PC-3 (cell line): ENCODE measurements around the gene EZH1. TPM values are rescaled to one million over a fixed set of nuclear protein-coding genes. Genes with fewer than 3 reads are reported as not detected.

Source experiments
- ATAC-seq: fragments of 200-7000 bp; cut with Tn5 transposase; 2 replicates; pipeline ENCODE4 v1.9.1; 2020; ENCODE audit warnings: mild to moderate bottlenecking, moderate library complexity
- BruUV-seq: library from RNA; stranded (reverse); fragments of 400-500 nt; replicated peaks from 2 replicates; lab custom pipeline; 2021; lab: Mats Ljungman, UMichigan
- CTCF ChIA-PET: fragments of 300-600 bp; sonication (Branson Sonifier 250); formaldehyde crosslinking; loops from one replicate; lab custom pipeline; 2022; ENCODE audit warnings: antibody characterized with exemption; lab: Charles Lee
- POLR2A ChIA-PET: fragments of 300-600 bp; sonication (Branson Sonifier 250); formaldehyde crosslinking; loops from one replicate; lab custom pipeline; 2022; ENCODE audit warnings: antibody characterized with exemption; ENCODE audit not compliant: unreplicated experiment; lab: Charles Lee
- DNase-seq: peaks from one replicate; pipeline ENCODE4 v3.0.0-alpha.2; 2015
- H2AFZ ChIP-seq: fragments of 300-600 bp; sonication (generic); 2 replicates; pipeline ENCODE4 v1.6.0; 2016; ENCODE audit warnings: antibody characterized with exemption, low read length
- H3F3A ChIP-seq: fragments of 300-600 bp; sonication (generic); one replicate; pipeline ENCODE4 v1.6.0; 2017; ENCODE audit warnings: antibody characterized with exemption, low read length, control low read depth, mild to moderate bottlenecking; ENCODE audit not compliant: unreplicated experiment
- H3K27ac ChIP-seq: fragments of 300-600 bp; sonication (generic); 2 replicates; pipeline ENCODE4 v1.5.1; 2016; ENCODE audit warnings: mild to moderate bottlenecking, low read length
- H3K27me3 ChIP-seq: fragments of 300-600 bp; sonication (generic); 2 replicates; pipeline ENCODE4 v1.6.1; 2016; ENCODE audit warnings: low read length, mixed read lengths
- H3K36me3 ChIP-seq: fragments of 300-600 bp; sonication (generic); 2 replicates; pipeline ENCODE4 v1.6.1; 2016; ENCODE audit warnings: low read depth, mixed run types, low read length, mixed read lengths
- H3K4me1 ChIP-seq: fragments of 300-600 bp; sonication (generic); 2 replicates; pipeline ENCODE4 v1.5.1; 2016; ENCODE audit warnings: low read length; ENCODE audit not compliant: insufficient read depth
- H3K4me2 ChIP-seq: fragments of 300-600 bp; sonication (generic); 2 replicates; pipeline ENCODE4 v1.6.0; 2016; ENCODE audit warnings: low read length
- H3K4me3 ChIP-seq: fragments of 300-600 bp; sonication (generic); 2 replicates; pipeline ENCODE4 v1.5.1; 2016; ENCODE audit warnings: mild to moderate bottlenecking, low read length, mixed read lengths
- H3K79me2 ChIP-seq: fragments of 300-600 bp; sonication (generic); 2 replicates; pipeline ENCODE4 v1.6.1; 2017; ENCODE audit warnings: low read length, mixed read lengths
- H3K9ac ChIP-seq: fragments of 300-600 bp; sonication (generic); 2 replicates; pipeline ENCODE4 v1.6.0; 2016; ENCODE audit warnings: mild to moderate bottlenecking, low read length
- H3K9me2 ChIP-seq: fragments of 300-600 bp; sonication (generic); replicated peaks from 2 replicates; pipeline ENCODE4 v1.6.1; 2016; ENCODE audit warnings: mixed run types, low read length, mixed read lengths
- H3K9me3 ChIP-seq: fragments of 300-600 bp; sonication (generic); 2 replicates; pipeline ENCODE4 v1.6.1; 2016; ENCODE audit warnings: low read length, mixed read lengths
- H4K20me1 ChIP-seq: fragments of 300-600 bp; sonication (generic); 2 replicates; pipeline ENCODE4 v1.6.1; 2016; ENCODE audit warnings: low read length, mixed read lengths
- CTCF ChIP-seq: fragments of 300-600 bp; sonication (generic); conservative IDR thresholded peaks from 2 replicates; pipeline ENCODE4 v1.5.1; 2017; ENCODE audit warnings: antibody characterized with exemption, low read depth, mild to moderate bottlenecking, low read length
- EZH2 ChIP-seq: fragments of 300-600 bp; sonication (generic); IDR thresholded peaks from one replicate; pipeline ENCODE4 v1.6.1; 2017; ENCODE audit warnings: antibody characterized with exemption, mild to moderate bottlenecking, low read length; ENCODE audit not compliant: unreplicated experiment
- EZH2phosphoT487 ChIP-seq: fragments of 300-600 bp; sonication (generic); IDR thresholded peaks from 2 replicates; pipeline ENCODE4 v1.6.1; 2018; ENCODE audit warnings: mild to moderate bottlenecking, antibody characterized with exemption, low read length, borderline replicate concordance
- intact Hi-C: fragments of 100-400 bp; cut with micrococcal nuclease; formaldehyde crosslinking; loops from 2 replicates; pipeline ENCODE4 v1.9.0; 2023
- total RNA-seq: library from RNA; depleted of rRNA; stranded (reverse); fragments of >200 nt; gene quantifications from 2 replicates; pipeline ENCODE4 v1.2.3, GENCODE V29; 2014

EZH1 gene
- total RNA-seq, 1 experiment from 2014 or later, result 5.8 TPM

GRCh38 chr17:42677921-42678781 is 66.7 kb downstream of the EZH1 start:
- peak; percentile 16 for ATAC-seq
- Histone ChIP-seq H3K79me2 (peaks cover 26% of the 10 kb centered on the region), H3K9me2 (no peaks in the 10 kb centered on the region), H3K4me3 (peak overlapping the region; percentile 63), H3K9ac (peak overlapping the region; percentile 79), H2AFZ (peak overlapping the region; percentile 68), H3F3A (peaks cover 6% of the 10 kb centered on the region), H3K27ac (peak overlapping the region; percentile 89), H3K4me1 (peaks cover 44% of the 10 kb centered on the region), H3K27me3 (no peaks in the 10 kb centered on the region), H3K36me3 (no peaks in the 10 kb centered on the region), H4K20me1 (0 out of 2 replicates have a peak, but pooled peaks cover 4% of the 10 kb centered on the region), H3K9me3 (no peaks in the 10 kb centered on the region), H3K4me2 (peak overlapping the region; percentile 96)
- ChIA-PET CTCF (interaction anchor here (0.5 to 0.7 kb wide), 2 partner anchors 17 to 100 kb away, joined by 3 to 4 read pairs; partner anchors contain the start of gene PSMC3IP), POLR2A (interaction anchor here (1.0 kb wide), 1 partner anchor 12 kb away, joined by 3 read pairs; no protein-coding TSS in a partner anchor)
- no peak for TF ChIP-seq CTCF
- TSS peak; percentile 96 for BruUV-seq
- DNase-seq, result peak; percentile 80
- intact Hi-C loops, result loop anchor here (2.0 to 5.0 kb wide), 3 partner anchors 53 to 101 kb away; partner anchors contain the start of genes PSMC3IP, RETREG3 and TUBG1

- BruUV-seq, result no TSS peak
- Histone ChIP-seq H3F3A (peaks cover 6% of the 10 kb centered on the region), H3K36me3 (no peaks in the 10 kb centered on the region), H3K9me3 (no peaks in the 10 kb centered on the region), H3K27me3 (no peaks in the 10 kb centered on the region), H3K27ac (peak overlapping the region; percentile 89), H3K9me2 (no peaks in the 10 kb centered on the region), H3K9ac (peak overlapping the region; percentile 79; the same call in 1 of the 2 replicates), H3K79me2 (peaks cover 26% of the 10 kb centered on the region), H3K4me1 (peaks cover 41% of the 10 kb centered on the region), H3K4me3 (peak overlapping the region; percentile 97), H2AFZ (0 out of 2 replicates have a peak overlapping the region, but pooled peaks have one; percentile 47), H4K20me1 (0 out of 2 replicates have a peak, but pooled peaks cover 4% of the 10 kb centered on the region), H3K4me2 (peak overlapping the region; percentile 99)
- intact Hi-C loops, result loop anchor here (5.0 kb wide), 1 partner anchor 70 kb away; the partner anchor contains the start of genes RETREG3 and TUBG1
- ChIA-PET CTCF (interaction anchor here (0.5 to 0.7 kb wide), 3 partner anchors 17 to 68 kb away, joined by 3 to 8 read pairs (median 3); partner anchors contain the start of gene TUBG1), POLR2A (no interaction called here)
- no peak for TF ChIP-seq EZH2phosphoT487
- TF ChIP-seq EZH2, result no peak
- TF ChIP-seq CTCF, result no peak
- ATAC-seq (peak; percentile 67), DNase-seq (peak; percentile 98)
Observed at GRCh38 chr17:42677012-42677857, 67.6 kb downstream of the EZH1 start.
